NT2/D1 (cell line): ENCODE measurements around the gene SLC44A4.

Experiments used
- SUZ12 ChIP-seq: IDR thresholded peaks from 2 replicates; pipeline ENCODE4 v1.6.1; 2011; ENCODE audit not compliant: insufficient read length, insufficient read depth; ENCODE audit errors: extremely low read depth
- YY1 ChIP-seq: IDR thresholded peaks from 2 replicates; pipeline ENCODE4 v1.6.1; 2011; ENCODE audit not compliant: insufficient read length, insufficient read depth
- ZNF274 ChIP-seq: IDR thresholded peaks from 2 replicates; pipeline ENCODE4 v1.6.1; 2011; ENCODE audit warnings: mild to moderate bottlenecking, low read depth, low read length

DNA sequence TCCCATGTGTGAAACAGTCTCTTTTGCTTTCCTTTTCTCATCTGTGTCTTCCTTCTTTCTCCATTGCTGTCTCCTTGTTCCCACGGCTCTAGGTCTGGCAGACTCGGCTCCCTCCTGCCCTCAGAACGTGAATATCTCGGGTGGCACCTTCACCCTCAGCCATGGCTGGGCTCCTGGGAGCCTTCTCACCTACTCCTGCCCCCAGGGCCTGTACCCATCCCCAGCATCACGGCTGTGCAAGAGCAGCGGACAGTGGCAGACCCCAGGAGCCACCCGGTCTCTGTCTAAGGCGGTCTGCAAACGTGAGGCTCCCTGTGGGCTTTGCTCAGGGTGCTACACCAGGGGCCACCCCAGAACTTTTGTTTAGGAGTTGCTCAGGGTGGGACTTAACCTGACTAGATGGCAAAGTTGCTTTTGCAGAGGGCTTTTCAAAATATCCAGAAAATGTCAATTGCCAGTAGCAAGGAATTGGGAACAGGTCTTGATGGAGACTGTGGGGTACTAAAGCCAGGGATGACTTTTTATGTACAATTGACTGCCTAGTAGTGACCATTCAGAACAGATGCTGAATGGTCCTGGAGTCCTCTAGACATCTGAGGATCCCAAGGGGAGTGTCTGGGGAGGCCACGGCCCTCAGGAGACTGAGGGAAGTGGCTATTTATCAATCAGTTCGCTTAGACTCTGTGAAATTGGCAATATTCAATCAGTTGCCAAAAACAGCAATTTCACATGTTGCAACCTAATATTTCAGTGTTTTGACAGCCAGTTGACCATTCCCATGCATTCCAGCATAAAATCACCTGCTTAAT, 49.3 kb upstream of the SLC44A4 start:
- no peak for TF ChIP-seq ZNF274
- no peak for TF ChIP-seq SUZ12
- no peak for TF ChIP-seq YY1
